Measurements from ENCODE around the gene HARBI1. TPM values are rescaled to one million over a fixed set of nuclear protein-coding genes. Genes with fewer than 3 reads are reported as not detected.

Gene HARBI1
- polyA plus RNA-seq, 1 of the 3 experiments (the other 2 are of a cell fraction), result 2.4 TPM

GRCh38 chr11:46640036-46640788 lies 23.2 kb upstream of the HARBI1 start:
- ChIA-PET CTCF (interaction anchor here (1.1 to 1.3 kb wide), 2 partner anchors 21 to 23 kb away, joined by 3 to 4 read pairs; partner anchors contain the start of genes ATG13 and HARBI1), POLR2A (no interaction called here)
- Histone ChIP-seq H3K4me3 (ENCODE audit: low read depth in 2 of 2, low read length in 1 of 2) (no peak overlapping the region), H3K27ac (ENCODE audit: low read depth in 2 of 2, low read length in 1 of 2) (no peak overlapping the region), H3K9me3 (no peaks in the 10 kb centered on the region), H3K36me3 (replicated peaks in 1 of 2; ENCODE audit: control insufficient read depth in 1 of 2, insufficient read depth in 2 of 2, low read length in 1 of 2) (peaks cover 11 to 21% of the 10 kb centered on the region in 2 experiments), H3K4me2 (no peak overlapping the region), H3K9ac (no peak overlapping the region), H3K4me1 (ENCODE audit: control insufficient read depth in 1 of 2, insufficient read depth in 2 of 2, low read depth in 1 of 2, low read length in 1 of 2) (no peaks in the 10 kb centered on the region; a peak in 1 of 4 replicates), H3F3A (replicated peaks; ENCODE audit: insufficient read depth) (peaks cover 3% of the 10 kb centered on the region), H3K79me2 (ENCODE audit: insufficient read depth) (peaks cover 30% of the 10 kb centered on the region), H4K20me1 (ENCODE audit: insufficient read depth) (no peaks in the 10 kb centered on the region), H3K27me3 (ENCODE audit: insufficient read depth) (no peaks in the 10 kb centered on the region), H2AFZ (ENCODE audit: low read depth) (no peak overlapping the region), H3K9me2 (no peaks in the 10 kb centered on the region)
- 96% methylated on average over 6 of the region's 6 CpGs for WGBS (ENCODE audit: low lambda C conversion rate)
- TF ChIP-seq SMC3 (IDR thresholded peaks at IDR 0.05; ENCODE audit: low read depth, low read length) (no peak), RXRA (IDR thresholded peaks at IDR 0.05; ENCODE audit: borderline replicate concordance, low read depth) (no peak), MXI1 (IDR thresholded peaks at IDR 0.05; ENCODE audit: low read depth, low read length) (no peak), SIN3A (IDR thresholded peaks at IDR 0.05; ENCODE audit: borderline replicate concordance, low read depth, low read length) (no peak), POLR2AphosphoS5 (IDR thresholded peaks at IDR 0.05; ENCODE audit: low read depth, low read length) (no peak)
- no peak for DNase-seq

- POLR2A ChIA-PET, result interaction anchor here (0.6 kb wide), 1 partner anchor 35 kb away, joined by 4 read pairs; no protein-coding TSS in a partner anchor
- no peak for DNase-seq
- no peaks in the 10 kb centered on the region for H4K20me1 ChIP-seq (ENCODE audit: insufficient read depth)
- no peaks in the 10 kb centered on the region; a peak in 1 of 4 replicates for H3K4me1 ChIP-seq (ENCODE audit: control insufficient read depth in 1 of 2, insufficient read depth in 2 of 2, low read depth in 1 of 2, low read length in 1 of 2)
- no peaks in the 10 kb centered on the region for H3K9me2 ChIP-seq
- no peaks in the 10 kb centered on the region for H3K27me3 ChIP-seq (ENCODE audit: insufficient read depth)
- H3K9ac ChIP-seq, result no peak overlapping the region
- 92% methylated on average over 7 of the region's 7 CpGs for WGBS (ENCODE audit: low lambda C conversion rate)
- no peak overlapping the region for H2AFZ ChIP-seq (ENCODE audit: low read depth)
- no peak overlapping the region for H3K4me3 ChIP-seq (ENCODE audit: low read depth in 2 of 2, low read length in 1 of 2)
- H3K27ac ChIP-seq (ENCODE audit: low read depth in 2 of 2, low read length in 1 of 2), result no peak overlapping the region
- H3K9me3 ChIP-seq, result no peaks in the 10 kb centered on the region
- peaks cover 5% of the 10 kb centered on the region for H3F3A ChIP-seq (replicated peaks; ENCODE audit: insufficient read depth)
- CTCF ChIA-PET, result interaction anchor here (1.1 to 1.3 kb wide), 2 partner anchors 20 to 22 kb away, joined by 3 to 4 read pairs; partner anchors contain the start of genes ATG13 and HARBI1
- peaks cover 30% of the 10 kb centered on the region for H3K79me2 ChIP-seq (ENCODE audit: insufficient read depth)
- no peak overlapping the region for H3K4me2 ChIP-seq
- H3K36me3 ChIP-seq (replicated peaks in 1 of 2; ENCODE audit: control insufficient read depth in 1 of 2, insufficient read depth in 2 of 2, low read length in 1 of 2), result peaks cover 3 to 19% of the 10 kb centered on the region in 2 experiments
- TF ChIP-seq EZH2phosphoT487 (IDR thresholded peaks at IDR 0.05; ENCODE audit: borderline replicate concordance, low read depth), result no peak
- no peak for TF ChIP-seq TAF1 (IDR thresholded peaks at IDR 0.05; ENCODE audit: borderline replicate concordance, low read depth, low read length)
- no peak for TF ChIP-seq MXI1 (IDR thresholded peaks at IDR 0.05; ENCODE audit: low read depth, low read length)
- TF ChIP-seq RFX5 (IDR thresholded peaks at IDR 0.05; ENCODE audit: low read length), result no peak
- TF ChIP-seq TEAD4 (IDR thresholded peaks at IDR 0.05; ENCODE audit: borderline replicate concordance, insufficient read depth), result no peak
- TF ChIP-seq CHD2 (IDR thresholded peaks at IDR 0.05; ENCODE audit: low read length, partially characterized antibody), result no peak
- TF ChIP-seq SIN3A (IDR thresholded peaks at IDR 0.05; ENCODE audit: borderline replicate concordance, low read depth, low read length), result no peak
- no peak for TF ChIP-seq JUND (IDR thresholded peaks at IDR 0.05)
- no peak for TF ChIP-seq NFIC (IDR thresholded peaks at IDR 0.05; ENCODE audit: borderline replicate concordance)
- no peak for TF ChIP-seq REST (IDR thresholded peaks at IDR 0.05; ENCODE audit: low read depth, low read length)
- TF ChIP-seq FOSL2 (IDR thresholded peaks at IDR 0.05; ENCODE audit: borderline replicate concordance, low read depth), result no peak
- no peak for TF ChIP-seq MAX (IDR thresholded peaks at IDR 0.05; ENCODE audit: low read depth)
- no peak for TF ChIP-seq FOXJ3 (CRISPR knock-in tag; IDR thresholded peaks at IDR 0.05)
- no peak for TF ChIP-seq IRF3 (IDR thresholded peaks at IDR 0.05; ENCODE audit: low read depth, low read length)
- TF ChIP-seq USF1 (IDR thresholded peaks at IDR 0.05; ENCODE audit: borderline replicate concordance, low read depth), result no peak
- TF ChIP-seq RAD21 (IDR thresholded peaks at IDR 0.05; ENCODE audit: low read length), result no peak
- TF ChIP-seq NRF1 (IDR thresholded peaks at IDR 0.05; ENCODE audit: low read depth, low read length), result no peak
These were observed 22.3 kb upstream of the HARBI1 start for GRCh38 chr11:46639197-46639839.

Data from SK-N-SH (cell line).